HCT116 (cell line): ENCODE data around the gene UBA6. TPM values are rescaled to one million over a fixed set of nuclear protein-coding genes. Genes with fewer than 3 reads are reported as not detected.

Experiments used
- ATAC-seq: fragments of 200-7000 bp; cut with Tn5 transposase; 2 replicates; pipeline ENCODE4 v1.9.1; 2020; ENCODE audit warnings: mild to moderate bottlenecking, moderate library complexity
- BruUV-seq: library from RNA; stranded (reverse); fragments of 400-500 nt; replicated peaks from 2 replicates; lab custom pipeline; 2021; lab: Mats Ljungman, UMichigan
- CTCF ChIA-PET: fragments of 300-600 bp; sonication (Branson Sonifier 250); formaldehyde crosslinking; loops from one replicate; lab custom pipeline; 2021; ENCODE audit warnings: antibody characterized with exemption; lab: Charles Lee
- POLR2A ChIA-PET: fragments of 300-600, 350-600 bp; sonication (Branson Sonifier 250); formaldehyde crosslinking; loops from one replicate; lab custom pipeline; 2021; ENCODE audit warnings: antibody characterized with exemption; lab: Charles Lee
- RAD21 ChIA-PET, 2 experiments: fragments of 300-600 bp; sonication (Branson Sonifier 250); formaldehyde crosslinking; loops; one replicate each; lab custom pipeline; 2023; ENCODE audit warnings: low total read pairs in 2 of 2; ENCODE audit not compliant: uncharacterized antibody in 2 of 2, unreplicated experiment in 2 of 2, low non-redundant PET in 1 of 2; lab: Charles Lee
- DNase-seq: peaks from one replicate; pipeline ENCODE4 v3.0.0-alpha.2; 2010; ENCODE audit warnings: low read depth, low spot score
- H2AFZ ChIP-seq: fragments of 200-600 bp; shearing (Covaris generic), sonication (generic); 2 replicates; pipeline ENCODE4 v1.6.1; 2017; ENCODE audit warnings: low read depth, mixed run types, mixed read lengths, antibody characterized with exemption, low read length; ENCODE audit not compliant: poor library complexity, severe bottlenecking
- H3K27ac ChIP-seq: 2 replicates; pipeline ENCODE4 v1.5.1; 2012; ENCODE audit warnings: low read depth, low read length
- H3K27me3 ChIP-seq: fragments of 200-600 bp; sonication (generic); 2 replicates; pipeline ENCODE4 v1.6.1; 2016; ENCODE audit warnings: mixed run types, low read length, mixed read lengths; ENCODE audit not compliant: insufficient read depth
- H3K36me3 ChIP-seq, 2 experiments: fragments of 200-500 bp in 1 of 2; fragments of 200-600 bp in 1 of 2; sonication (Bioruptor generic) in 1 of 2; sonication (generic) in 1 of 2; 2 replicates each; pipeline versions ENCODE4 v1.5.1 to v1.6.1; 2014 to 2016; ENCODE audit warnings: low read length in 2 of 2, inconsistent platforms in 1 of 2, mixed read lengths in 1 of 2, mixed run types in 1 of 2; ENCODE audit not compliant: insufficient read depth in 2 of 2, control insufficient read depth in 1 of 2
- H3K4me1 ChIP-seq, 2 experiments: fragments of 200-600 bp in 1 of 2; sonication (generic) in 1 of 2; 2 replicates each; pipeline versions ENCODE4 v1.5.1 to v1.6.1; 2012 to 2017; ENCODE audit warnings: low read length in 2 of 2, inconsistent platforms in 1 of 2, mild to moderate bottlenecking in 1 of 2, mixed read lengths in 1 of 2, mixed run types in 1 of 2, moderate library complexity in 1 of 2; ENCODE audit not compliant: insufficient read depth in 2 of 2, control insufficient read depth in 1 of 2
- H3K4me2 ChIP-seq: fragments of 200-600 bp; sonication (generic); 2 replicates; pipeline ENCODE4 v1.6.1; 2017; ENCODE audit warnings: mixed run types, low read length, mixed read lengths
- H3K4me3 ChIP-seq, 2 experiments: fragments of 200-600 bp in 1 of 2; sonication (generic) in 1 of 2; replicated peaks in 1 of 2; 2 replicates each; pipeline ENCODE4 v1.5.1; 2011 to 2016; ENCODE audit warnings: low read length in 2 of 2, control low read depth in 1 of 2, low read depth in 1 of 2, mild to moderate bottlenecking in 1 of 2, mixed read lengths in 1 of 2, mixed run types in 1 of 2
- H3K79me2 ChIP-seq: fragments of 200-600 bp; sonication (generic); 2 replicates; pipeline ENCODE4 v1.6.1; 2017; ENCODE audit warnings: mild to moderate bottlenecking, mixed run types, low read length, moderate library complexity, mixed read lengths; ENCODE audit not compliant: insufficient read depth
- H3K9ac ChIP-seq: fragments of 200-600 bp; sonication (generic); 2 replicates; pipeline ENCODE4 v1.6.1; 2016; ENCODE audit warnings: low read length, mixed read lengths
- H3K9me2 ChIP-seq: fragments of 200-600 bp; sonication (generic), shearing (Covaris generic); 2 replicates; pipeline ENCODE4 v1.6.1; 2017; ENCODE audit warnings: mixed run types, mild to moderate bottlenecking, moderate library complexity; ENCODE audit not compliant: insufficient read depth
- H3K9me3 ChIP-seq, 2 experiments: fragments of 200-500 bp in 1 of 2; fragments of 200-600 bp in 1 of 2; sonication (Bioruptor generic) in 1 of 2; sonication (generic) in 1 of 2; 2 replicates each; pipeline ENCODE4 v1.6.1; 2014 to 2017; ENCODE audit warnings: low read length in 2 of 2, mixed read lengths in 2 of 2, inconsistent platforms in 1 of 2, low read depth in 1 of 2, mild to moderate bottlenecking in 1 of 2, mixed run types in 1 of 2, moderate library complexity in 1 of 2; ENCODE audit not compliant: control insufficient read depth in 1 of 2, insufficient read depth in 1 of 2
- H4K20me1 ChIP-seq: fragments of 200-600 bp; sonication (generic), shearing (Covaris generic); 2 replicates; pipeline ENCODE4 v1.6.1; 2017; ENCODE audit warnings: mixed run types, mild to moderate bottlenecking, moderate library complexity; ENCODE audit not compliant: insufficient read depth
- ATF3 ChIP-seq: IDR thresholded peaks from 2 replicates; pipeline ENCODE4 v1.6.1; 2012
- EGR1 ChIP-seq: IDR thresholded peaks from 2 replicates; pipeline ENCODE4 v1.6.1; 2012; ENCODE audit warnings: low read depth
- EZH2 ChIP-seq: fragments of 200-600 bp; sonication (generic); IDR thresholded peaks from 2 replicates; pipeline ENCODE4 v1.6.1; 2017; ENCODE audit warnings: antibody characterized with exemption, mixed run types
- MAX ChIP-seq: IDR thresholded peaks from 2 replicates; pipeline ENCODE4 v1.6.1; 2012
- RAD21 ChIP-seq: IDR thresholded peaks from 2 replicates; pipeline ENCODE4 v1.6.1; 2012; ENCODE audit warnings: low read depth, mild to moderate bottlenecking
- SIN3A ChIP-seq: IDR thresholded peaks from 2 replicates; pipeline ENCODE4 v1.6.1; 2012; ENCODE audit warnings: low read depth
- ZNF274 ChIP-seq: fragments of 200-500 bp; sonication (Bioruptor generic); IDR thresholded peaks from 2 replicates; pipeline ENCODE4 v1.6.1; 2014; ENCODE audit warnings: mild to moderate bottlenecking, low read depth, low read length, inconsistent platforms
- intact Hi-C: fragments of 100-400 bp; cut with micrococcal nuclease; formaldehyde crosslinking; loops from 2 replicates; pipeline ENCODE4 v1.10.0; 2022
- total RNA-seq: library from RNA; stranded (reverse); gene quantifications from one replicate; pipeline ENCODE4 v1.2.1, GENCODE V29; 2021; ENCODE audit not compliant: unreplicated experiment
- TF ChIP-seq, protein P1 (sequence below): IDR thresholded peaks from 2 replicates; pipeline ENCODE4 v1.6.1; 2011; ENCODE audit warnings: mild to moderate bottlenecking, low read length, moderate library complexity; ENCODE audit not compliant: insufficient replicate concordance; ENCODE audit errors: extremely low read depth

Gene UBA6
- total RNA-seq, 1 experiment from 2014 or later = 98.9 TPM

DNA sequence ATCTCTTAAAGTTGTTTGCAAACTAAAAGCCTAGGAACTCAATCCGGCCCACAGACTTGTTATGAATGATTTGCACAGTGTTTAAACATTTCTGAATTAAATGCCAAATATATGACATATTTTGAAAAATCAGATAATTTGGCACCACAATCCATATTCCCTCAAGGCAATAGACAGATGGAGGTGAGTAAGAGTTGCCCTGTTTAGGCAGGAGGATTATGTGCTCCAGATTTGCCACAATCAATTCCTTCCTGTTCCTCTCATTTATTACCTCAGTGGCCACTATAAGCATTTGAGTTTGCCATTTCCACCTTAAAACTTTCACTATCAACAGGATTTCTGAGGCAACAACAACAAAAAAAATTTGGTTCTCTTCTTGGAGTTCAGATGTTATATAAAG, 18.7 kb downstream of the UBA6 start:
- Histone ChIP-seq H3K36me3 (peaks cover 8 to 15% of the 10 kb centered on the region in 2 experiments), H3K27ac (no peak overlapping the region), H3K9me2 (no peaks in the 10 kb centered on the region), H3K27me3 (no peaks in the 10 kb centered on the region), H3K4me3 (no peak overlapping the region), H2AFZ (no peak overlapping the region), H3K4me1 (no peaks in the 10 kb centered on the region)
- intact Hi-C loops = no loop called here
- BruUV-seq = no TSS peak
- POLR2A ChIA-PET = no interaction called here
- TF ChIP-seq EZH2 = no peak
- no peak for TF ChIP-seq EGR1
- TF ChIP-seq, all 23 proteins: peak for 0
- H4K20me1 ChIP-seq = 0 out of 2 replicates have a peak, but pooled peaks cover 5% of the 10 kb centered on the region
- H3K9me3 ChIP-seq = no peaks in the 10 kb centered on the region
- ChIA-PET CTCF (no interaction called here), RAD21 (no interaction called here)
- H3K9ac ChIP-seq = no peak overlapping the region
- ATAC-seq = no peak
- DNase-seq = no peak
- peaks cover 47% of the 10 kb centered on the region for H3K79me2 ChIP-seq
- no peak overlapping the region for H3K4me2 ChIP-seq

GRCh38 chr4:67680581-67681222, 20.3 kb downstream of the UBA6 start:
- H3K9me2 ChIP-seq = no peaks in the 10 kb centered on the region
- no peaks in the 10 kb centered on the region for H3K9me3 ChIP-seq
- no peak overlapping the region for H3K9ac ChIP-seq
- H3K27me3 ChIP-seq = no peaks in the 10 kb centered on the region
- no peak overlapping the region for H3K4me3 ChIP-seq
- H3K36me3 ChIP-seq = peaks cover 17 to 27% of the 10 kb centered on the region in 2 experiments
- ChIA-PET RAD21 (no interaction called here), CTCF (no interaction called here), POLR2A (no interaction called here)
- no peak overlapping the region for H3K27ac ChIP-seq
- no peak overlapping the region for H3K4me2 ChIP-seq
- no peaks in the 10 kb centered on the region for H3K4me1 ChIP-seq
- intact Hi-C loops = no loop called here
- DNase-seq (no peak), ATAC-seq (no peak)
- 0 out of 2 replicates have a peak, but pooled peaks cover 5% of the 10 kb centered on the region for H4K20me1 ChIP-seq
- H2AFZ ChIP-seq = no peak overlapping the region
- TF ChIP-seq ZNF274 = no peak
- TF ChIP-seq, protein P1, sequence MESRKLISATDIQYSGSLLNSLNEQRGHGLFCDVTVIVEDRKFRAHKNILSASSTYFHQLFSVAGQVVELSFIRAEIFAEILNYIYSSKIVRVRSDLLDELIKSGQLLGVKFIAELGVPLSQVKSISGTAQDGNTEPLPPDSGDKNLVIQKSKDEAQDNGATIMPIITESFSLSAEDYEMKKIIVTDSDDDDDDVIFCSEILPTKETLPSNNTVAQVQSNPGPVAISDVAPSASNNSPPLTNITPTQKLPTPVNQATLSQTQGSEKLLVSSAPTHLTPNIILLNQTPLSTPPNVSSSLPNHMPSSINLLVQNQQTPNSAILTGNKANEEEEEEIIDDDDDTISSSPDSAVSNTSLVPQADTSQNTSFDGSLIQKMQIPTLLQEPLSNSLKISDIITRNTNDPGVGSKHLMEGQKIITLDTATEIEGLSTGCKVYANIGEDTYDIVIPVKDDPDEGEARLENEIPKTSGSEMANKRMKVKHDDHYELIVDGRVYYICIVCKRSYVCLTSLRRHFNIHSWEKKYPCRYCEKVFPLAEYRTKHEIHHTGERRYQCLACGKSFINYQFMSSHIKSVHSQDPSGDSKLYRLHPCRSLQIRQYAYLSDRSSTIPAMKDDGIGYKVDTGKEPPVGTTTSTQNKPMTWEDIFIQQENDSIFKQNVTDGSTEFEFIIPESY = no peak
- TF ChIP-seq SIN3A = no peak
- TF ChIP-seq MAX = no peak
- no peak for TF ChIP-seq ATF3
- TF ChIP-seq EZH2 = no peak
- no peak for TF ChIP-seq RAD21
- H3K79me2 ChIP-seq = peaks cover 40% of the 10 kb centered on the region
- no TSS peak for BruUV-seq
